WERI-Rb-1 (cell line): Measurements from ENCODE around the gene CYB5D1.

Source experiments
- DNase-seq: peaks from one replicate; pipeline ENCODE4 v3.0.0-alpha.2; 2020
- H3K27ac ChIP-seq: fragments of 250-450 bp; sonication (Bioruptor Pico); 2 replicates; pipeline ENCODE4 v1.5.1; 2020; ENCODE audit warnings: mild to moderate bottlenecking, moderate library complexity
- H3K27me3 ChIP-seq: fragments of 250-450 bp; sonication (Bioruptor Pico); 2 replicates; pipeline ENCODE4 v1.5.1; 2021; ENCODE audit warnings: mild to moderate bottlenecking, low read depth, moderate library complexity; ENCODE audit not compliant: insufficient read depth, severe bottlenecking
- H3K36me3 ChIP-seq: fragments of 250-450 bp; sonication (Bioruptor Pico); 2 replicates; pipeline ENCODE4 v1.5.1; 2020; ENCODE audit warnings: mild to moderate bottlenecking, moderate library complexity
- H3K4me3 ChIP-seq: 2 replicates; pipeline ENCODE4 v1.5.1; 2011; ENCODE audit warnings: low read depth, mild to moderate bottlenecking, control low read depth, low read length
- H3K9me3 ChIP-seq: fragments of 250-450 bp; sonication (Bioruptor Pico); 2 replicates; pipeline ENCODE4 v1.5.1; 2021; ENCODE audit warnings: mild to moderate bottlenecking, moderate library complexity; ENCODE audit not compliant: severe bottlenecking
- TF ChIP-seq, protein P1 (sequence below): IDR thresholded peaks from 2 replicates; pipeline ENCODE4 v1.5.1; 2011; ENCODE audit warnings: low read depth, mild to moderate bottlenecking, control low read depth, inconsistent platforms, low read length

CYB5D1 gene

DNA sequence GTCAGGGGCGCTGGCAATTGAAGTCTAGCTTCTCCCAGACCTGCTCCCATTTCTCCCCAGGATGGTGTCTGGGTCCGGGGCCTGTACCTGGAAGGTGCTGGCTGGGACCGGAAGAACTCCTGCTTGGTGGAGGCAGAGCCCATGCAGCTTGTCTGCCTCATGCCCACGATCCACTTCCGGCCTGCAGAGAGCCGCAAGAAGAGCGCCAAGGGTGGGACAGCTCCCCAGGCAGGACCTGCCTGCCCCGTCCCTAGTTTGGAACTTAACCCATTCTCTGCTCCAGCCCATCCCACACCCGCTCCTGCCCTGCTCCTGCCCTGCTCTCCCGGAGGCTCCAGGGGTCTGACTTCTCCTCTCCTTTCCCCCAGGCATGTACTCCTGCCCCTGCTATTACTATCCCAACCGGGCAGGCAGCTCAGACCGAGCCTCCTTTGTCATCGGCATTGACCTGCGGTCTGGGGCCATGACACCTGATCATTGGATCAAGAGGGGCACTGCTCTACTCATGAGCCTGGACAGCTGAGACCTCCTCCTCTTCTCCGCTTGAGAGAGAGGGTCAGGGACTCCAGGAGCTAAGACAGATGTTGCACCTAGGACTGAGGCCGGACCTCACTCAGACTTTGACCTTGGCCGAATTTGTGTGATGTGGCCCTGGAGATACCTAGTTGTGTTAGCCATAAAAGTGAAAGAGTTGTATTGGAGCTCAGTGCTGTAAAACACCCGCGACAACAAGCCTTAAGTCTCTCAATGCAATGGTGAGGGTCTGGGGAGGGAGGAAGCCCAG is 24.6 kb upstream of the CYB5D1 start:
- Histone ChIP-seq H3K4me3 (peak overlapping the region; percentile 58), H3K27me3 (no peaks in the 10 kb centered on the region), H3K36me3 (no peaks in the 10 kb centered on the region), H3K27ac (peak overlapping the region; percentile 68; the same call in 1 of the 2 replicates), H3K9me3 (no peaks in the 10 kb centered on the region)
- DNase-seq = no peak
- TF ChIP-seq, protein P1, sequence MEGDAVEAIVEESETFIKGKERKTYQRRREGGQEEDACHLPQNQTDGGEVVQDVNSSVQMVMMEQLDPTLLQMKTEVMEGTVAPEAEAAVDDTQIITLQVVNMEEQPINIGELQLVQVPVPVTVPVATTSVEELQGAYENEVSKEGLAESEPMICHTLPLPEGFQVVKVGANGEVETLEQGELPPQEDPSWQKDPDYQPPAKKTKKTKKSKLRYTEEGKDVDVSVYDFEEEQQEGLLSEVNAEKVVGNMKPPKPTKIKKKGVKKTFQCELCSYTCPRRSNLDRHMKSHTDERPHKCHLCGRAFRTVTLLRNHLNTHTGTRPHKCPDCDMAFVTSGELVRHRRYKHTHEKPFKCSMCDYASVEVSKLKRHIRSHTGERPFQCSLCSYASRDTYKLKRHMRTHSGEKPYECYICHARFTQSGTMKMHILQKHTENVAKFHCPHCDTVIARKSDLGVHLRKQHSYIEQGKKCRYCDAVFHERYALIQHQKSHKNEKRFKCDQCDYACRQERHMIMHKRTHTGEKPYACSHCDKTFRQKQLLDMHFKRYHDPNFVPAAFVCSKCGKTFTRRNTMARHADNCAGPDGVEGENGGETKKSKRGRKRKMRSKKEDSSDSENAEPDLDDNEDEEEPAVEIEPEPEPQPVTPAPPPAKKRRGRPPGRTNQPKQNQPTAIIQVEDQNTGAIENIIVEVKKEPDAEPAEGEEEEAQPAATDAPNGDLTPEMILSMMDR = no peak

DNA sequence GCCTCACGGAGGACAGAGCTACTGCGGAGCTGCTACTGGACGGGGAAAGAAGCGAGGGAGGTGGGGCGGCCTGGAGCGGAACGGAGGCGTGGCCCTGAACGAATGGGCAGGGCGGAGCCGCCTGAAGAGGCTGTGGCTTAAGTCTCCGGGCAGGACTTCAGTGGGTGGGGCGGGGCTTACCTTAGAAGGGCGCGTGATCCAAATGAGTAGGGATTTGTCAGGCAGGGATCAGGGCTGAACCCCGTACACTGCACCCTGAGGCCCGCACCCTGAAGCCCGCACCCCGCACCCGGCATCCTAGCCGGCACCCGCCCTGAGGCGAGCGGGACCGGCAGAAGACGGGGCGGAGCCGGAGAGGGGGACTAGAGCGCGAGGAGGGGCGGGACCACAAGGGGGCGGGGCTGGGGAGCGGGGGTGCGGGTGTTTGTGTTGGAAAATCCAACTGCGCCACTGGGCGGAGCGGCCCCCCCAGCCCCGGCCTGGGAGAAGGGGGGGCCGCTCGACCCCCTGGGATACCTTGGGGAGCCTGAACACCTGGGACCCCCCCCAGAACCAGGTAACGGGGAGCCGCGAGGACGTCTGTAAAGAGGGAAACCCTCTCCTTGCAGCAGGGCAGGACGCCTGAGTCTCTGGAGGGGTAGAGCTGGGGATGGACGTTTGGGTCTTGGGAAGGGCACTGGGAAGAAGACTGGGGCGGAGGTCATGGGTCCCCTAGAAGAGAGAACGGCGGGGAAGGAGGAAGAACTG is 23.8 kb upstream of the CYB5D1 start, which contains the start of gene KDM6B:
Gene KDM6B (plus strand): TSS at position 423 of the 747 bp plus-strand sequence. CDS start 11,338 bp downstream, outside the sequence.
- H3K36me3 ChIP-seq = no peaks in the 10 kb centered on the region
- H3K27me3 ChIP-seq = no peaks in the 10 kb centered on the region
- DNase-seq = peak; percentile 93
- H3K9me3 ChIP-seq = no peaks in the 10 kb centered on the region
- TF ChIP-seq, protein P1 = no peak
- peak within 1 kb of the TSS; percentile 58 for H3K4me3 ChIP-seq
- H3K27ac ChIP-seq = peak within 1 kb of the TSS; percentile 77

DNA sequence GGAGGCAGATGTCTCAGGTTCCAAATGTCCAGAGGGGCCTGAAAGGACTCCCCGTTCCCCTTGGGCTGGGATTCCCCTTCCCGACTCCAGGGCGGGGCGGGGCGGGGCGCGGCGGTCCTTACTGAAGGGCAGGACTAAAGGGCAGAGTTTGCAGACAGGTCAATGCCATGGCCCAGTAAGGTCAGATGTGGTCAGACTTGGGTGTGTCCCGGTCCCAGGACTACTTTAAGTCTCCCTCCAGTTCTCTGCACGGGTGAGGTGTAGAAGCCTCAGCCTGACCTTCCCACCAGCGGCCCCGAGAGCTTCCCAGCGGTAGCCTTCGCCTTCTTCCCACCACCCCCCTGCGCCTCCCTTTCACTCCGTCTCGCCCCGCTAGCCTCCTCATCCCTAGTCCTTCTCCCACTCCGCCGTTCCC is 23.3 kb upstream of the CYB5D1 start:
- H3K27ac ChIP-seq = peak overlapping the region; percentile 77
- H3K27me3 ChIP-seq = no peaks in the 10 kb centered on the region
- H3K4me3 ChIP-seq = peak overlapping the region; percentile 58
- no peak for DNase-seq
- no peaks in the 10 kb centered on the region for H3K36me3 ChIP-seq
- H3K9me3 ChIP-seq = no peaks in the 10 kb centered on the region
- TF ChIP-seq, protein P1 = no peak

DNA sequence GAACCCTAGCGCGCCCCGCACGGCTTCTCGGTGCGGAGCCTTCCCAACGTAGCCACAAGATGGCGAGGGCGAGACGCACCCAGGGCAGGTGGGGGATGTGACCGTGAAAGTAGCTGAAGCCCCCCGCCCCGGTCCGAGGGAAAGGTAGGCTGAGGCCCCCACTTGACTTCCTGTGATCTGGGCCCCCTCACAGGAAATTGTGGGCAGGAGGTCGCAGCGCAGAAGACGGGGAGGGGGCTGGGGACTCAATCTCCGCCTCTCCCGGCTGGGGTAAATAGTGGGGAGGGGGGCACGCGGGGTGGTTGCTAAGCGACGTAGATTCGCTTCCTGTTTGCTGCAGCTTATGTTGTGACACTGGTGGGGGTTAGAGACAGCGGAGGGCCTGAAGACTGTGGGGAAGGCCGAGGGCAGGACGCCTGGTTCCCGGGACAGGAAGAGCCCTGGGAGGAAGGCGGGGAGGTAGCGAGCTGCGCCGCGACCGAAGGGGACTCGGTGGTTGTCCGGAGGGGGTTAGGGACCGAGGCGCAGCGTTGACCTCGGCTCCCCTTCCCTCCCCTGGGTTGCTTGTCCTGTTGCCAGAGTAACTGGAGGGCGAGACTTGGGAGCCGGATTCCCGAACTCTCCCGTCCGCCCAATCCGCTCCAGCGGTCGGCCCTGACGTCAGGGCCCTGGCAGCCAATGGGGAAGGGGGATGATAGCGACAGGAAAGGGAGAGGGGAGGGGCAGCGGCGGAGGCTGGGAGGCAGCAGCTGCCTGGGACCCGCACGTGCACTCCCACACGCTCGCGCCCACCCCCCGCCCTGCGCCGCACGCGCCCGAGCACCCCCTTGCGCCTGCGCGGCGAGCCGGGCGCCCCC is 22.6 kb upstream of the CYB5D1 start:
- Histone ChIP-seq H3K27me3 (no peaks in the 10 kb centered on the region), H3K27ac (peak overlapping the region; percentile 96), H3K4me3 (peak overlapping the region; percentile 71), H3K9me3 (no peaks in the 10 kb centered on the region), H3K36me3 (no peaks in the 10 kb centered on the region; the same call in 1 of the 2 replicates)
- TF ChIP-seq, protein P1 = peak; percentile 87
- peak; percentile 98 for DNase-seq

DNA sequence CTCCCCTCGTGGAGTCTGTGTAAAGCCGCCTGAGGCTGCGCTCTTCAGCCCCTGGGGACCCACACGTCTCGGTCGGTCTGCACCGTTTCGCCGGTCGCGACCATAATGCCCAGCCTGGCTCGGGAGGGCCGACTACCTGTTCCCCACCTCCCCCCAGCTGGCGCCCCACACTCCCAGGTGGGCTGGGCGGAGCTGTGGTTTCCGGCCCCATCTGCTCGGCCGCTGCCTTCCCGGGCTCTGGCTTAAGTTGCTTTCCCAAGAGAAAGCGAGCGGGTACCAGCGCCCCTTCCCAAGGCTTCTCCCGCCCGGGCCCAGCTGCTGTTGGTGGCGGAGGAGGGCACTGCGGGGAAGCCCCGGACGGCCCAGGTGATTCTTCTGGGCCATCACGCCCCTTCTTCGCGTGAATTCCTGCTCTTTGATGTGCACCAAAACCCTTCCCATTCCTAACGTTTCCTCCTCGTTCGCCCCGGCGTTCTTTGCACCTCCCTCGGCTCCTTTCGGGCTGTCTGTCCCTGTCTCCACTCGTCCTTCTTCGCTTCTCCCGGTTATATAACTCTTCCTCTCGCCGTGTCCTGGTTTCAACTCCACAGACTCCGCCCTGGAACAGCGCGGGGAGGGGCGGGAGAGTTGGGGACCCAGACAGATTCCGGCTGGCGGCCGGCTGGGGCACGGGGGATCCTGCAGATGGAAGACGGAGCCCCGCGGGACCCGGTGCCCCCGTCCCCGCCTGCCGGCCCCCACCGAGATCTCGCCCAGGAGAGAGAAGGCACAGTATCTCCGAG is 21.8 kb upstream of the CYB5D1 start:
- Histone ChIP-seq H3K27me3 (no peaks in the 10 kb centered on the region), H3K36me3 (no peaks in the 10 kb centered on the region; the same call in 1 of the 2 replicates), H3K27ac (peak overlapping the region; percentile 96), H3K4me3 (peak overlapping the region; percentile 71), H3K9me3 (no peaks in the 10 kb centered on the region)
- DNase-seq = peak; percentile 71
- TF ChIP-seq, protein P1 = no peak
